ENCODE results near the gene MEX3B.
"Not testable (repeated sequence)": the region's sequence is repeated elsewhere in the genome, so short reads cannot be mapped to it uniquely, and the experiment has no call there.

Gene MEX3B

GRCh38 chr15:82031871-82032270 is 13.9 kb downstream of the MEX3B start:
- H3K9me2 ChIP-seq (replicated peaks; ENCODE audit: insufficient read depth, low read length), result no peaks in the 10 kb centered on the region
- H3K36me3 ChIP-seq (ENCODE audit: low read length), result no peaks in the 10 kb centered on the region
- H3K27me3 ChIP-seq (ENCODE audit: low read length), result no peaks in the 10 kb centered on the region
- no peak for TF ChIP-seq EZH2phosphoT487 (conservative IDR thresholded peaks at IDR 0.05; ENCODE audit: low read length)
- TF ChIP-seq, protein P1, sequence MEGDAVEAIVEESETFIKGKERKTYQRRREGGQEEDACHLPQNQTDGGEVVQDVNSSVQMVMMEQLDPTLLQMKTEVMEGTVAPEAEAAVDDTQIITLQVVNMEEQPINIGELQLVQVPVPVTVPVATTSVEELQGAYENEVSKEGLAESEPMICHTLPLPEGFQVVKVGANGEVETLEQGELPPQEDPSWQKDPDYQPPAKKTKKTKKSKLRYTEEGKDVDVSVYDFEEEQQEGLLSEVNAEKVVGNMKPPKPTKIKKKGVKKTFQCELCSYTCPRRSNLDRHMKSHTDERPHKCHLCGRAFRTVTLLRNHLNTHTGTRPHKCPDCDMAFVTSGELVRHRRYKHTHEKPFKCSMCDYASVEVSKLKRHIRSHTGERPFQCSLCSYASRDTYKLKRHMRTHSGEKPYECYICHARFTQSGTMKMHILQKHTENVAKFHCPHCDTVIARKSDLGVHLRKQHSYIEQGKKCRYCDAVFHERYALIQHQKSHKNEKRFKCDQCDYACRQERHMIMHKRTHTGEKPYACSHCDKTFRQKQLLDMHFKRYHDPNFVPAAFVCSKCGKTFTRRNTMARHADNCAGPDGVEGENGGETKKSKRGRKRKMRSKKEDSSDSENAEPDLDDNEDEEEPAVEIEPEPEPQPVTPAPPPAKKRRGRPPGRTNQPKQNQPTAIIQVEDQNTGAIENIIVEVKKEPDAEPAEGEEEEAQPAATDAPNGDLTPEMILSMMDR (IDR thresholded peaks at IDR 0.05; ENCODE audit: insufficient read depth, low read length, poor library complexity, severe bottlenecking), result no peak
- H3K27ac ChIP-seq (ENCODE audit: low read depth, low read length), result no peak overlapping the region
- H3K9me3 ChIP-seq (ENCODE audit: insufficient read depth, low read length), result no peaks in the 10 kb centered on the region
- H3K4me3 ChIP-seq (ENCODE audit: insufficient read depth, low read length, poor library complexity, severe bottlenecking), result no peak overlapping the region
- H3K4me2 ChIP-seq (ENCODE audit: low read depth, low read length, poor library complexity, severe bottlenecking), result no peak overlapping the region
- no peak overlapping the region for H2AFZ ChIP-seq (ENCODE audit: low read depth, low read length, severe bottlenecking)
- H4K20me1 ChIP-seq (ENCODE audit: low read depth, low read length), result no peaks in the 10 kb centered on the region
- no peaks in the 10 kb centered on the region for H3F3A ChIP-seq (ENCODE audit: insufficient read depth)
- no peak overlapping the region for H3K9ac ChIP-seq (ENCODE audit: low read length)
- no peaks in the 10 kb centered on the region for H3K79me2 ChIP-seq (ENCODE audit: insufficient read depth, low read length)

DNA sequence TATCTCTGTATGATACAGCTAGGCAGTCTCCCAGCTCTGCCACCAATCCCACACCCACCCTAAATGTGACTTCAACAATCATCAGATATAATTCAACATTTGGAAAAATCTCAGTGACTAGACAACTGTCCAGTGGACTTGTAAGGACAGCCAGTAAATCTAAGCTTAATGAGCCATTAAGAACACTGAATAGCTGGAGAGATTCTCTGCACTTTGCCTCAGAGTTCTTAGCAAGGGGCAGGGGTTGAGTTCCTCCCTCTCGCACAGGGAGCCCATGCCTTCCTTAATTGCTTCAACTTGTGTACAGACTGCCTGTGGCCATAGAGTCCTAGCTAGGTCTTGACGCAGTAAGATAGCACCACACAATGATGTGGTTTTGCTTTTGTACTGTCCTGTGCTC is 15.6 kb downstream of the MEX3B start:
- H3F3A ChIP-seq (ENCODE audit: insufficient read depth), result no peaks in the 10 kb centered on the region
- H3K79me2 ChIP-seq (ENCODE audit: insufficient read depth, low read length), result no peaks in the 10 kb centered on the region
- H3K4me2 ChIP-seq (ENCODE audit: low read depth, low read length, poor library complexity, severe bottlenecking), result no peak overlapping the region
- no peak for TF ChIP-seq EZH2phosphoT487 (conservative IDR thresholded peaks at IDR 0.05; ENCODE audit: low read length)
- TF ChIP-seq, protein P1 (IDR thresholded peaks at IDR 0.05; ENCODE audit: insufficient read depth, low read length, poor library complexity, severe bottlenecking), result no peak
- no peak overlapping the region for H3K9ac ChIP-seq (ENCODE audit: low read length)
- no peaks in the 10 kb centered on the region for H3K36me3 ChIP-seq (ENCODE audit: low read length)
- no peaks in the 10 kb centered on the region for H3K9me2 ChIP-seq (replicated peaks; ENCODE audit: insufficient read depth, low read length)
- H4K20me1 ChIP-seq (ENCODE audit: low read depth, low read length), result no peaks in the 10 kb centered on the region
- H2AFZ ChIP-seq (ENCODE audit: low read depth, low read length, severe bottlenecking), result no peak overlapping the region
- no peaks in the 10 kb centered on the region for H3K9me3 ChIP-seq (ENCODE audit: insufficient read depth, low read length)
- H3K27ac ChIP-seq (ENCODE audit: low read depth, low read length), result no peak overlapping the region
- H3K27me3 ChIP-seq (ENCODE audit: low read length), result no peaks in the 10 kb centered on the region
- H3K4me3 ChIP-seq (ENCODE audit: insufficient read depth, low read length, poor library complexity, severe bottlenecking), result no peak overlapping the region

DNA sequence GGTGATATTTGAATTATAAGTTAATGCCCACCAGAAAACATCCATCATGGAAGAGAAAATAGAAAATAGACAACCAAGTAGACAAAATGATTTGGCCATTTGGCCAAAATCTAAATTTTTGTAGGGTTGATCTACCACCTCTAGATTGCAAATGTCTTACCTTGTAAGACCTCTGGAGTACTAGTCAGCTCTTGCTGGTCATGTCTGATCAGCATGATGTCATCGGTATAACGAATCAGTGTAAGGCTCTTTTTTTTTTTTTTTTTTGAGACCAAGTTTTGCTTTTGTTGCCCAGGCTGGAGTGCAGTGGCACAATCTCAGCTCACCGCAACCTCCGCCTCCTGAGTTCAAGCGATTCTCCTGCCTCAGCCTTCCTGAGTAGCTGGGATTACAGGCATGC is 17.7 kb downstream of the MEX3B start:
- H3K27me3 ChIP-seq (ENCODE audit: low read length); H3K4me2 ChIP-seq (ENCODE audit: low read depth, low read length, poor library complexity, severe bottlenecking); H2AFZ ChIP-seq (ENCODE audit: low read depth, low read length, severe bottlenecking); H3K9me2 ChIP-seq (replicated peaks; ENCODE audit: insufficient read depth, low read length); H3K79me2 ChIP-seq (ENCODE audit: insufficient read depth, low read length); H4K20me1 ChIP-seq (ENCODE audit: low read depth, low read length); H3K36me3 ChIP-seq (ENCODE audit: low read length); H3K27ac ChIP-seq (ENCODE audit: low read depth, low read length); H3K9ac ChIP-seq (ENCODE audit: low read length); H3K9me3 ChIP-seq (ENCODE audit: insufficient read depth, low read length); H3F3A ChIP-seq (ENCODE audit: insufficient read depth); H3K4me3 ChIP-seq (ENCODE audit: insufficient read depth, low read length, poor library complexity, severe bottlenecking): not testable (repeated sequence)

GRCh38 chr15:82021992-82022391 is 23.8 kb downstream of the MEX3B start:
- no peak overlapping the region for H3K4me2 ChIP-seq (ENCODE audit: low read depth, low read length, poor library complexity, severe bottlenecking)
- no peaks in the 10 kb centered on the region for H3K79me2 ChIP-seq (ENCODE audit: insufficient read depth, low read length)
- H3K9me3 ChIP-seq (ENCODE audit: insufficient read depth, low read length), result no peaks in the 10 kb centered on the region
- no peaks in the 10 kb centered on the region for H3K27me3 ChIP-seq (ENCODE audit: low read length)
- no peaks in the 10 kb centered on the region for H3K9me2 ChIP-seq (replicated peaks; ENCODE audit: insufficient read depth, low read length)
- H4K20me1 ChIP-seq (ENCODE audit: low read depth, low read length), result no peaks in the 10 kb centered on the region
- H3K36me3 ChIP-seq (ENCODE audit: low read length), result no peaks in the 10 kb centered on the region
- H2AFZ ChIP-seq (ENCODE audit: low read depth, low read length, severe bottlenecking), result no peak overlapping the region
- no peaks in the 10 kb centered on the region for H3F3A ChIP-seq (ENCODE audit: insufficient read depth)
- H3K4me3 ChIP-seq (ENCODE audit: insufficient read depth, low read length, poor library complexity, severe bottlenecking), result no peak overlapping the region
- no peak overlapping the region for H3K9ac ChIP-seq (ENCODE audit: low read length)
- no peak overlapping the region for H3K27ac ChIP-seq (ENCODE audit: low read depth, low read length)
- TF ChIP-seq, protein P1 (IDR thresholded peaks at IDR 0.05; ENCODE audit: insufficient read depth, low read length, poor library complexity, severe bottlenecking), result no peak
- TF ChIP-seq EZH2phosphoT487 (conservative IDR thresholded peaks at IDR 0.05; ENCODE audit: low read length), result no peak

Data from SU-DHL-6 (cell line).